Liver (tissue), 3 donors: ENCODE measurements around the gene EEF1AKMT2.

Experiments
- CTCF ChIP-seq: fragments of 150-350 bp; IDR thresholded peaks from 2 replicates; pipeline ENCODE4 v1.5.1; 2017; ENCODE audit warnings: improper control_type of control experiment, low read depth, low read length; ENCODE audit not compliant: missing input control
- EGR1 ChIP-seq, 2 donors: IDR thresholded peaks; 2 replicates each; pipeline ENCODE4 v1.6.1; 2016 to 2018; ENCODE audit warnings: antibody characterized with exemption in 2 of 2, low read depth in 2 of 2
- REST ChIP-seq: IDR thresholded peaks from 2 replicates; pipeline ENCODE4 v1.6.1; 2016; ENCODE audit warnings: antibody characterized with exemption, mild to moderate bottlenecking
- SP1 ChIP-seq: IDR thresholded peaks from 2 replicates; pipeline ENCODE4 v1.6.1; 2018; ENCODE audit warnings: antibody characterized with exemption, mild to moderate bottlenecking
- TAF1 ChIP-seq: conservative IDR thresholded peaks from 2 replicates; pipeline ENCODE4 v1.6.1; 2016; ENCODE audit warnings: antibody characterized with exemption, mild to moderate bottlenecking
- TF ChIP-seq, protein P1 (sequence below): IDR thresholded peaks from 2 replicates; pipeline ENCODE4 v1.6.1; 2016; ENCODE audit warnings: antibody characterized with exemption
- TF ChIP-seq, protein P2 (sequence below): IDR thresholded peaks from 2 replicates; pipeline ENCODE4 v1.6.1; 2016; ENCODE audit warnings: antibody characterized with exemption
- donor health status: healthy.
- donor health status: healthy.

- TF ChIP-seq TAF1 (no peak), REST (no peak), EGR1 (IDR thresholded peaks at IDR 0.05; ENCODE audit: low read depth in 2 of 2) (no peak), SP1 (no peak), CTCF (no peak)
- TF ChIP-seq, protein P1, sequence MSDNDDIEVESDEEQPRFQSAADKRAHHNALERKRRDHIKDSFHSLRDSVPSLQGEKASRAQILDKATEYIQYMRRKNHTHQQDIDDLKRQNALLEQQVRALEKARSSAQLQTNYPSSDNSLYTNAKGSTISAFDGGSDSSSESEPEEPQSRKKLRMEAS: no peak
- TF ChIP-seq, protein P2, sequence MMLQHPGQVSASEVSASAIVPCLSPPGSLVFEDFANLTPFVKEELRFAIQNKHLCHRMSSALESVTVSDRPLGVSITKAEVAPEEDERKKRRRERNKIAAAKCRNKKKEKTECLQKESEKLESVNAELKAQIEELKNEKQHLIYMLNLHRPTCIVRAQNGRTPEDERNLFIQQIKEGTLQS: no peak
These were observed 1.3 kb upstream of the EEF1AKMT2 start for GRCh38 chr10:124792998-124793352.
